Testis (tissue), 2 donors: ENCODE results near the gene UNC13C.

Experiments used
- CTCF ChIP-seq, 3 experiments: fragments of 450-650 bp in 2 of 3; fragments of 200-600 bp in 1 of 3; sonication (generic) in 1 of 3; IDR thresholded peaks; one replicate each; pipeline ENCODE4 v1.5.1; 2016 to 2019; ENCODE audit warnings: antibody characterized with exemption in 3 of 3, mild to moderate bottlenecking in 2 of 3, moderate library complexity in 1 of 3
- POLR2A ChIP-seq: fragments of 450-650 bp; IDR thresholded peaks from one replicate; pipeline ENCODE4 v1.6.1; 2017; ENCODE audit warnings: antibody characterized with exemption, mild to moderate bottlenecking, moderate library complexity

- TF ChIP-seq POLR2A (no peak), CTCF (IDR thresholded peaks at IDR 0.05) (no peak)
Measured at GRCh38 chr15:54159012-54159411, 180.8 kb downstream of the UNC13C start.
